DMS 273 (cell line): ENCODE data around the gene MICAL1.

Source experiments
- DNase-seq: peaks from one replicate; lab custom pipeline; 2025; ENCODE audit not compliant: unreplicated experiment; lab: John Stamatoyannopoulos, UW

The MICAL1 gene

GRCh38 chr6:109454496-109455436 is 806 bp downstream of the MICAL1 start:
- peak; percentile 67 for DNase-seq

- DNase-seq, result peak; percentile 97
These were observed 1.7 kb downstream of the MICAL1 start for GRCh38 chr6:109453594-109454495.

GRCh38 chr6:109453156-109453555 is 2.4 kb downstream of the MICAL1 start:
- DNase-seq, result no peak

GRCh38 chr6:109452181-109452580 is 3.4 kb downstream of the MICAL1 start:
- no peak for DNase-seq

- DNase-seq, result no peak
These were observed 4.2 kb downstream of the MICAL1 start for GRCh38 chr6:109451376-109451775.

- DNase-seq, result peak; percentile 18
These were observed 4.8 kb downstream of the MICAL1 start for GRCh38 chr6:109450801-109451200.

GRCh38 chr6:109449795-109450673 is 5.5 kb downstream of the MICAL1 start:
- DNase-seq, result no peak

- no peak for DNase-seq
These were observed 6.3 kb downstream of the MICAL1 start for GRCh38 chr6:109449064-109449794.

GRCh38 chr6:109448615-109449014 is 7.0 kb downstream of the MICAL1 start:
- DNase-seq, result peak; percentile 37

GRCh38 chr6:109447878-109448555 is 7.6 kb downstream of the MICAL1 start:
- DNase-seq, result peak; percentile 35

GRCh38 chr6:109447087-109447486 is 8.5 kb downstream of the MICAL1 start:
- no peak for DNase-seq

GRCh38 chr6:109446541-109446940 is 9.0 kb downstream of the MICAL1 start:
- no peak for DNase-seq

GRCh38 chr6:109446072-109446471 is 9.5 kb downstream of the MICAL1 start:
- no peak for DNase-seq

GRCh38 chr6:109445382-109445781 is 10.2 kb downstream of the MICAL1 start:
- DNase-seq, result no peak

- no peak for DNase-seq
These were observed 12.1 kb downstream of the MICAL1 start for GRCh38 chr6:109443425-109443950.

- no peak for DNase-seq
These were observed 13.1 kb downstream of the MICAL1 start for GRCh38 chr6:109442393-109442924.

GRCh38 chr6:109441069-109441816 is 14.3 kb downstream of the MICAL1 start:
- DNase-seq, result peak; percentile 76
